Stimulated activated CD8-positive, alpha-beta memory T cell treated with anti-CD3 and anti-CD28 coated beads, Interleukin-15, amount 100 ng/mL, for 4 hours (primary cell): Measurements from ENCODE around the gene WASF2.
"Not testable (repeated sequence)": the region's sequence is repeated elsewhere in the genome, so short reads cannot be mapped to it uniquely, and the experiment has no call there.

Experiments used
- DNase-seq, 2 donors: peaks; one replicate each; pipeline ENCODE4 v3.0.0-alpha.2; 2020; ENCODE audit warnings: low read depth in 2 of 2

Gene WASF2, protein sequence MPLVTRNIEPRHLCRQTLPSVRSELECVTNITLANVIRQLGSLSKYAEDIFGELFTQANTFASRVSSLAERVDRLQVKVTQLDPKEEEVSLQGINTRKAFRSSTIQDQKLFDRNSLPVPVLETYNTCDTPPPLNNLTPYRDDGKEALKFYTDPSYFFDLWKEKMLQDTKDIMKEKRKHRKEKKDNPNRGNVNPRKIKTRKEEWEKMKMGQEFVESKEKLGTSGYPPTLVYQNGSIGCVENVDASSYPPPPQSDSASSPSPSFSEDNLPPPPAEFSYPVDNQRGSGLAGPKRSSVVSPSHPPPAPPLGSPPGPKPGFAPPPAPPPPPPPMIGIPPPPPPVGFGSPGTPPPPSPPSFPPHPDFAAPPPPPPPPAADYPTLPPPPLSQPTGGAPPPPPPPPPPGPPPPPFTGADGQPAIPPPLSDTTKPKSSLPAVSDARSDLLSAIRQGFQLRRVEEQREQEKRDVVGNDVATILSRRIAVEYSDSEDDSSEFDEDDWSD

DNA sequence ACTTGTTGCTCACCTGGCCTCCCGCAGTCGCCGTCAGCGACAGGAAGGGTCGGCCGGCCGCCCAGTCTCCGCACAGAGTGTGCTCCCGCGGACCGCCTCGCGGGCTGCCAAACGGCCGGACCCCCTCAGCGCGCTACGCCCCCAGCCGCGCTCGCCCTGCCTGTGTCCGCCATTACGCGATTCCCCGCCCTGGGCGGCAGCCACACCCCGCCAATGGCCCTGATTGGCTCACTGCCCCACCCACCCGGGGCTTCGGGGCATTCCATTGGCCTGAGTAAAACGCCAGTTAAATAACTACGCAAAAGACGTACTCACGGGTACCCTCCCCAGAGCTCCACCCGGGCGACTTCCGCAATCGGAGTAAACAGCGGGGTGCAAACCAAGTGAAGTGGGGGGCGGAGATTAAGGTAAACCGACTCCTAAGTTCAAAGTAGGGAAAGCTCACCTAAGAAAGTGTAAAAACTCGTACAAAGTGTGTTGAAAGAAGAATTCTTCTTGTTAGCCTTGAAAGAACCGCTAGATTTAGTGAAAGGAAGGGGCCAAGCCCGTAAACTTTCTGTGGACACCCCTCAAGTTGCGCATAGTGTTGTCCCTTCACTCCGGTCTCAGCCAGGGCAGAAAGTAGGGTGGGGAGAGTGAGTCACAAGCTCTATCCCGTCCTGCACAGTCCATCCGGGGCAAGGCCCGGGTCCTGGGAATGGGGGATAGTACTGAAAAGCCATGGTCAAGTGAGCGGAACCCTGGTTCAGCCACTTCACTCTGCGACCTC, at the start of gene WASF2:
Gene WASF2, minus strand, starts transcription at position 195 of the 769 bp plus-strand sequence. CDS start 61,277 bp downstream, outside the sequence.
- DNase-seq = peak; percentile 92 to 95

DNA sequence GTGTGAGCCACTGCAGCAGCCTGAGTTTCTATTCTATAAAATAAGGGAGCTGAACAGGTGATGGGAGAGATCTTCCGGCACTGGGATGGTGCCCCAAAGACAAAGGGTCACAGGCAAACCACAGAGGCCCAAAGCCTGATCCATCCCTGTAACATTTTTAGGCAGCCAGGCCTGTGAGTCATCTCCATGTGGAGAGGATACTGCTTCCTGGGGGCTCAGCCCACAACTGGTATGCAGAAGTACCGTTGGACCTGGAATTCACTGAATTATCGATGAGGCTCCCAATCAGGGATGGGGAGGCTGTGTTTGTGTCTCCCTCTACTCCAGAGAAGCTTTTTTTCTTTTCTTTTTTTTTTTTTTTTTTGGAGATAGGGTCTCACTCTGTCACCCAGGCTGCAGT, 48.8 kb upstream of the WASF2 start:
- no peak for DNase-seq

DNA sequence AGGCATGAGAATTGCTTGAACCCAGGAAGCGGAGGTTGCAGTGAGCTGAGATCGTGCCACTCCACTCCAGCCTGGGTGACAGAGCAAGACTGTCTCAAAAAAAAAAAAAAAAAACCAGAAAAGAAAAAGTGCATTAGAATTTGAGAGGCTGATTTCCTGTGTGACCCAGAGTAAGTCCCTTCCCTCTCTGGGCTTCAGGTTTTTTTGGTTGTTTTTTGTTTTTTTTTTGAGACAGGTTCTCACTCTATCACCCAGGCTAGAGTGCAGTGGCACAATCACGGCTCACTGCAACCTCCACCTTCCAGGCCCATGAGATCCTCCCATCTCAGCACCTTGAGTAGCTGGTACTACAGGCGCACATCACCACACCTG, 48.3 kb upstream of the WASF2 start:
- not testable (repeated sequence) for DNase-seq

DNA sequence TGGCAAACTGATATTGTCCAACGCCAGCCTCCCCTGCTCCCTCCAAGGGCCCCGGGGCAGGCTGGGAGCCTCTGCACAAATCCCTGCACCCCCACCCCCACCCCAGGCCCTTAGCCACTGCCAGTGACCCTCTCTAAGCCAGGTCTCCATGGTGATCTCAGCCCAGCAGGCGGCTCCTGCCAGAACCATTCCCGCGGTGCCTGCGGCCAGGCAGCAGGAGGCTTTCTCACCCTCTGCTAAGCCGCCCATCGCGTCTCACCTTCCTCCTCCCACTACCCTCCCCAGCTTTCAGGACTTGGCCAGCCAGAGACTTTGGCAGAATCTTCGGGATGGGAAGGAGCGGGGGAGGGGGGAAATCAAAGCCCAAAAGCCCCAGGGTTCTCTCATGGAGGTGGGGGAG, 46.8 kb upstream of the WASF2 start:
- no peak for DNase-seq

DNA sequence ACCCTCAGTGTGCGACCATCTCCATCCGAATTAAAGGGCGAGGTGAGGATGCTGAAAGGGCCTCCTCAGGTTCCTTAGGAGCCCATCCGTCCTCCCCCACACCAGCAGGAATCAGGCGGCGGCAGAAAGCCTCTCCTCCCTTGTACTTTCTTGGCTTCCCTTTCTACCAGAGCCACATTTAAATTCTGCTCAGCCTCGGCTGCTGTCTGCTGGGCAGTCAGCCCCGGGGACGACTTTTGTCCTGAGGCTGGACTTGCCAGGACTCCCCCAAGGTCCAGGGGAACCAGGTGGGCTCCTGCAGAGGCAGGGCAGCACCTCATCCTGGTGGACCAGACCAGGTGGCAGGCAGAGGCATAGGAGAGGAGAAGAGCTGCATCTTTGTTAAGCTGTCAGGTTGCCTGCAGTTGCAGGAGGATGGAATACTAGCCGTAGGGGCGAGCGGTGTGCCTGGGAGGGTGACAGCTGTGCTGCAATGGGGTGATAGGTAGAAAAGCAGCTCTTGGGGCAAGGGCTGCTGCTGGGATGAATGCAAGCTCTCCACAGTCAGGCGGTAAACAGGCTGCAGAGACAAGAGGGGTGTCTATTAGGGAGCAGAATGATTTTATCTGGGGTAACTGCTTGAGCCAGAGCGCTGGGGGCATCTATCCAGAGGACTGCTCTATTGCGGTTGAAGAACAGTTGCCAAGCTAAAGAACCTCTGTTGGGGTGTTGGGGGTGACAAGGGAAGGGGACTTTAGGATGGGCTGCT, 46.2 kb upstream of the WASF2 start:
- DNase-seq = no peak

DNA sequence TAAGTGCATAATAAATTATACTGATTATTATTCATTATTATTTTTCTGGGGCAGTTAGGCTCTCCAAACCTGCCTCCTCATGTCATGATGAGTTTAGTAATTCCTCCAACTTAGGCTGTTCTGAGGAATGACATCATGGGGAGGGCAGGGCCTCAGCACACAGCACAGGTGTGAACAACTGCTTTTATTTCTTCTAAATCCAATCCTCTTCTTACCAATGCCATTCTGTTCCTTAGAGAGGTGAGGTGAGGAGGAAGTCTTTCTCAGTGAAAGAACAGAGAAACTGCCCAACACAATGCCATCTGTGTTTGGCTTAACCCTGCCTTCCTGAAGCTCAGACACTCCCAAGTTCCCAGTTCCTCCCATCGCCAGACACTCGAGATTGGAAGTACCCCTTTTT, 45.4 kb upstream of the WASF2 start:
- no peak for DNase-seq

DNA sequence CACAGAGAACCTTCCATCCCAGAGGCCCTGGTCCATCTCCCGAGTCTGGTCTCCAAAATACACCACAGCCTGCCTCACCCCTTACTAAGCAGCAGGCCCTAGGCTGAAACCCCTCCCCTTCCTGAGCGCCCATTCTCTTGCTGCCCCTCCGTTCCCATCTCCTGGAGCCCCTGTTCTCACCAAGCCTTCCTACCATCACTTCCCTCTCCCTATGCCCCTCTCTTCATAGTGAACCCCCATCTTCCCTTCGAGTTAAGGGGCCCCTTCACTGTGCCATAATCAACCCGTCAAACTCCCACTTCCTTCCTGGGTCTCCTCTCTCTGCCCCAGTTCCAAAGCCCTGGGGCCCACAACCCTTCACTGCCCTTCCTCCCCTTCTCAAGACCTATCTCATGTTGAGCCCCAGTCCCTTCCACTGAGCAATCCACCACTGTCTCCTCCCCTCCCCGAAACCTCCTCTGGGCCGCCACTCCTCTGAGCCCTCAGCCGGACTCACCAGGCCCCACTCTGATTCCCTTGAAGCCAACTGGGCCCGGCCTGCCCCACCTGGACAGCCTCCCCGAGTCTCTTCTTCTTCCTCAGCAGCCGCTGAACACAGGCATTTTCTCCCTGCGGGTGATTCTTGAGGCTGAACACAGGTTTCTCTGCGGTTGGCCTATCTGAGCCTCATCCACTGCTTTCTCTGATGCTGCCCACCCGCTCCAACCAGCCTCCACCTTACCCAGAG, 42.2 kb upstream of the WASF2 start:
- DNase-seq = no peak

DNA sequence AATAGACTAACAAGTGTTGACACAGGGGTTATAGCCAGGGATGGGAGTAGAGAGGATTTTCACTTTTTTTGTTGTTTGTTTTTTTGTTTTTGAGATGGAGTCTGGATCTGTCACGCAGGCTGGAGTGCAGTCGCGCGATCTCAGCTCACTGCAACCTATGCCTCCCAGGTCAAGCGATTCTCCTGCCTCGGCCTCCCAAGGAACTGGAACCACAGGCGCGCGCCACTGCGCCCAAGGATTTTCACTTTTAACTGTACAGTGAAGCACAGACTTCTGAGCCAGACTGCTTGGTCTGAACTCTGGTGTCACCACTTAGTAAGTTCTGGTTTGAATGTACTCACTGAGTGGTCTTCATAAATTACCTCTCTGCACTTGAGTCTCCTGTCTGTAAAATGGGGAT, 40.2 kb upstream of the WASF2 start:
- no peak for DNase-seq

DNA sequence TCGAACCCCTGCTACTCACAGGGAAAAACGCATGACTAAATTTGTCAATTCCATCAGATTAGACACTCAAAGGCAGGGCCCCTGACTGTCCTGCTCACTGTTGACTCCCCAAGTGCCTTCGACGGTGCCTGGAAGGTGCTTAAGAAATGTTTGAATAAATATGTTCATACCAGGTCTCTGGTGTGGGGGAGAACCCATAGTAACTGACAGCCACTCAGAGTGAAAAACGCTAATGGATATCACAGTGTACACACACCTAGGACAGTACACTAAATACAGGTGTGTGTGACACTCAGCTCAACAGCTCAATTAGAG, 39.7 kb upstream of the WASF2 start:
- DNase-seq = no peak

DNA sequence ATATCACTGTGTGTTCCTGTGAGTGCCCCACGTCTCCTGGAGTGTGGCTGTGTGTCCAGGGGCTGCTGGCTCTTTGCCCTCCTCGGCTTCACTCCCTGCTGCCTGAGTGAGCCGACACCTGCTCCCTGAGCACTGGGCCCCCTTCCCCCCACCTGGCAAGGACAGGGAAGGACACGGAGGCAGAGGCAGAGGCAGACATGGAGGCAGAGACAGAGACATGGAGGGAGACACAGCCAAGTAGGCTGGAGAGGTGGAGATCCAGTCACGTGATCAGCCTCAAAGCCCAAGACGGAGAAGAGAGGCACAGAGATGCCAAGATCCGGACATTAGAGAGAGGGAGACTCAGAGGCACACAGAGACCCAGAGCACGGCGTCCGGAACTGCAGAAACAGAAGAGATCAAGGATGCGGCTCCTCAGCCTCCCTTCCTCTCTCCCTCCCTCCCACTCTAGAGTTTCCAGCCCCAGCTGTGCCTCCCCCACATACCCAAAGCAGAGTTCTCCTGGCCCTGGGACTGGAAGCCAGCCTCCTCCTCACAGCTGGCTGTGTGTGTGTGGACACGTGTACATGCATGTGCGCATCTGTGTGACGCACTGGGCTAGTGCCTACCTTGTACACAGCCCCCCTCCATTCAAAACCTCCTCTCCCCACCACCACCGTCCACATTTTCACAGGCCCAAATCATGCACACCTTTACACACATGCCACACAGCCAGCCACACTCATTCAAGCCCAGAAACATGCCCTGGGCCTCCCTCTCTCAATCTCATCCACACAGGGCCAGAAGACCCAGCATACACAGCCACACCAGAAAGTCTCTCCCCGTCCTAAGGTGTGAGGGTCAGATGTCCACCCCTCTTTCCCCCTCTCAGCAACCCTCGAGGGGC, 39.1 kb upstream of the WASF2 start:
- no peak for DNase-seq

DNA sequence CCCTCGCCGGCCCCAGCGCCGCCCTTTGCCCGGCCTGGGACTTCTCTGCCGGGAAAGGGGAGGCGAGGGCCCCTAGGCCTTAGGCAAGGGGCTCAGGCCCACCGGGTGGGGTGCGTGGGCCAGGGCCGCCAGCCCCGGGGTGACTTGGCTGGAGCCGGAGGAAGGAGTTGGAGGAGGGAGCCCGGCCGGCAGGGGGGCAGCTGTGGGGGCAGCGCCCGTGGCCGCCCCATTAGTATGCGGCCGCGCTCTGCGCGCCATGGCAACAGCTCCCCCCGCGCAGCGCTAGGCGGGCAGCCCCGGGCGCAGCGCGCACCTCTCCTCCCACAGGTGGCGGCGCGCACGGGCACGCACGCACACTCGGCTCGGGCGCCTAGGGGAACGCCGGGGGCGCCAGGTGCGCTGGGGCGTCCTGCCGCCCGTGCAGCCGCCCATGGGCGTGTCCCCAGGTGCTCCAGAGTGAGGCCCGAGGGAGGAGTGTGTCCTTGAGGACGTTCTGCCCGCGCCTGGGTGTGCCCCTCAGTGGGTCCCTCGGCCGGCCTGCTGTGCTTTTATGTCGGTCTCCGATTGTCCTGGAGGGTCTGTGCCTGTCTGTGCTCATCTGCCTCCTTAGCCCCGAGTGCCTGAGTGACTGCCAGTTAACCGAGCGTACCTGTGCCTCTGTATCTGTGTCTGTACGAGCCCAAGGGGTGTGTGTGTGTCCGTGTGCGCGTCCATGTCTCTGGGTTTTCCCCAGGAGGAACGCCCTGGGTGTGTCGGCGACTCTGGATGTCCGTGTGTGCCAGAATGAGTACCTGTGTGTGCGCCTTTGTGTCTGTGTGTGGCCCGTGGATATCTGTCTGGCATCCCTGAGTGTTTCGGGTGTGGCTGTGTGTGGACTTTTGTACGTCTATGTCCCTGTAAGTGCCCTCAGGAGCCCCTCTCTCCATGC, 38.2 kb upstream of the WASF2 start:
- no peak for DNase-seq

DNA sequence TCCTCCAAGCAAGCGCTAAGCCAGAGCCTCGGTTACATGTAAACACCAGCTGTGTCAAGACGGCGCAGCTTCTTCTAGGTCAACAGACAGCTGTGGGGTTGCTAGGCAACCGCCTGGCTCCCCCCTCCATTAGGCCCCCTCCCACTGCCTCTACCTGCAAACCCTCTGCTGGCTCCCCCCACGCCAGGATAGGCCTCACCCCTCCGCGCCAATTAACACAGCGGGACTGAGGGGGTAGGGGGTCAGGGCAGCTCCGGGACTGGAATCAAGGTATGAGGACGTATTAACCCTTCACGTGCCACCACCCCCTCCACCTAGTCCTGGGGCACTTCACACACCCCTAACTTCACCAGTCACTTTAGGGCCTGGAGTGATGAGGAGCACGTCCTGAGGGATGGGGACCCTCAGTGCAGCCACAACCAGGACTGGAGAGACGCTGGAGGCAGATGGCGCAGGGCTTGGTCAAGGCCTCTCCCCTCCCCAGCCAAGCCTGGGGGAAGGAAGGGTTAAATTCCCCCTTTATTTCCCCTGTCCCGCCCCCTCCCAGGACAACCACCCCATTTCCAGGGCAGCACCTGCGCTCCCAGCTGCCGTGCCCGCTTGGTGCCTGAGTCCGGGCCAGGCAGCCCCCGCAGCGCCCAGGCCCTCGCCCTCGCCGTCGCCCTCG, 37.4 kb upstream of the WASF2 start:
- no peak for DNase-seq

DNA sequence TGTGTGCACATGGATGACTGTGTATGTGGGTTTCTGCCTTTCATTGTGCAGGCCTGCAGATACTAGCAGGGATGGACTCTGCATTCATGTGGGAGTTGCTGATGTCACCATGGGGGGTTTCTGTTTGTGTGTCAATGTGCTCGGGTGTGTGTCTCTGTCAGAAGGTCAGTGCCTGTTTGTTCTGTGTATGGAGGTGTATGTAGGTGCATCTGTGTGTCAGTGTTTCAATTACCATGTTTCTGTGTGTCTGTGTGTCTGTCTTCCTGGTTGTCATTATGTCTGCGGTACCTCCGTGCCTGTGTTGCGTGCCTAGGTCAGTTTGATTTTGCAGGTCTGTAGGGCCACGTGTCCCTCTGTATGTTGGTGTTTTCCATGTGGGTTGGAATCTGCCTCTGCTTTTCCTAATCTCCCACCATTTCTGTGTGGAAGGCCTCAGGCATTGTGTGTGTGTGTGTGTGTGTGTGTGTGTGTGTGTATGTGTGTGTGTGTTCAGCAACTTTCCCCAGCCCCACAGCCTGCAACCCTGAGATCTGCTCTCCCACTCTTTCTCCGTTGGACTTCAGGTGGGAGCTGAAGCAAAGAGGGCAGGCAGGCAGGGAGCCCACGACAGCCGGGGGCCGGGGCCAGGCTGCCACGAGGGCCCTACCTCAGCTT, 36.7 kb upstream of the WASF2 start:
- no peak for DNase-seq

DNA sequence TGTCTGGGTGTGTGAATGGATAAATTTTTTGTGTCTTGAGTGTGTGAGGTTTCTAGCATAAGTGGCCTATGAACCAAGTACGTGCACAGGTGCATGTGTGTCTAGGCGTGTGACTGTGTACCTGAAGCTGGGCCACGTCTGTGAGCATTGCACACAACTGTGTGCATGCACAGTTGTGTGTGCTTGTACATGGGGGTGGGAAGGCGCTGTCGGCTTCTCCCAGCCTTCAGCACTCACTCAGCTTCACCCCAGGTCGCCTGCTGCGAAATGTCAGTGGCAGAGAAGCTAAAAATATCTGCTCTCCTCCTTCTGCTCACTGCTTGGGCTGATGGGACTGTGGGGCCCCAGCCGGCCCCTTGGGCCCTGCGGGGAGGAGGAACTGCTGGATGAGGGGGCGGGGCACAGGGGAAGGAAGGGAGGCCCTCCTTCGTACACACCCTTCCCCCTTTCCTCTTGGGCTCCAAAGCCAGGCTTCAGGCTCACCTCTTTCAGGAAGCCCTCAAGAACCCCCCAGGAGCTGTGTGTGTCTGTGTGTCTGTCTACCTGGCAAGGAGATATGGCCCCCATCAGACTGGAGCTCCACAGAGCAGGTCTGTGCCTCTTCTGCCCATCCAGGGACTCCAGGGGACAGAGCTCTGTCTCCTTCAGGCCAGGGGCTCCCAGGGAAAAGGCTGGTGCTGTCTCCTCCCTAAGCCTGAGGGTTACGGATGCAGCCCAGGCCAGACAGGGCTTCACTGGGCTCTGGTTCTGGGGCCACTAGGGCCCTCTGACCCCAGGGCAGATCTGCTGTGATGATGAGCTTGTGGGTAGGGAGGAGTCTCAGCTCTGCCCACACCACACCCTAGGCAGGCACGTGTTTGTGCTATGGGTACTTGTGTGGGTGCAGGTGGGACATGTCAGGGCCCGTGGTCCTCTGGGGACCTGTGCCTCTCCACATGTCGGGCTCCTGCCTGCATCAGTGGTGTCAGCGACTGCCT, 35.6 kb upstream of the WASF2 start:
- no peak for DNase-seq

DNA sequence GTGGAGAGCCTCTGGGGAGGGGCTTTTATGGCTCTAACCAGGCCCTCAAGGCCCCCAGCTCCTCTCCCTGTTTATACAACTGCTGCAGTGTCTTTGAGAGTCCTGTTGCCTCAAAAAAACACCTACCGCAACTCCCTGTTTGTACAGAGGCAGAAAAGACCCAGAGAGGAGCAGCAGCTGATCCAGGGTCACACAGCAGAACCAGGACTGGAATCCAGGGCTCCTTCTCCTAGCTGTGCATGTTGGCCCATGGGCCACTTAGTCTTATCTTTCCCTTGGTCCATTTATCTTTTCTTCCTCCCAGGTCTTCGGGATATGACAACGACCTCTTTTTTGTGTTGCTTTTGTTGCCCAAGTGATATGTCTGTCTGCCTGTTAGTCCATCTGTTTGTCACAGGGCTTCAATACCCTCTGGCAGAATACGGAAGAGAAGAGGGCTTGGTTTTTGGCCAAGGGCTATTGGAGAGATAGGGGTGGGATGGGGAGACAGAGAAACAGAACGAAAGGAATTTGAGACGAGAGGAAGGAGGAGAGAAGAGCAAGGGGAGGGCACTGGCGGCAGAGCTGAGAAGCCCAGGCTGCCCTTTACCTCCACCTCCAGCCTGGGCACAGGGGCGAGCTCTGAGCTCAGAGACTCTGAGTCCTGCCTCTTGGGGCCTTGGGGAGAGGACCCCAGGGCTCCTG, 33.5 kb upstream of the WASF2 start:
- no peak for DNase-seq

DNA sequence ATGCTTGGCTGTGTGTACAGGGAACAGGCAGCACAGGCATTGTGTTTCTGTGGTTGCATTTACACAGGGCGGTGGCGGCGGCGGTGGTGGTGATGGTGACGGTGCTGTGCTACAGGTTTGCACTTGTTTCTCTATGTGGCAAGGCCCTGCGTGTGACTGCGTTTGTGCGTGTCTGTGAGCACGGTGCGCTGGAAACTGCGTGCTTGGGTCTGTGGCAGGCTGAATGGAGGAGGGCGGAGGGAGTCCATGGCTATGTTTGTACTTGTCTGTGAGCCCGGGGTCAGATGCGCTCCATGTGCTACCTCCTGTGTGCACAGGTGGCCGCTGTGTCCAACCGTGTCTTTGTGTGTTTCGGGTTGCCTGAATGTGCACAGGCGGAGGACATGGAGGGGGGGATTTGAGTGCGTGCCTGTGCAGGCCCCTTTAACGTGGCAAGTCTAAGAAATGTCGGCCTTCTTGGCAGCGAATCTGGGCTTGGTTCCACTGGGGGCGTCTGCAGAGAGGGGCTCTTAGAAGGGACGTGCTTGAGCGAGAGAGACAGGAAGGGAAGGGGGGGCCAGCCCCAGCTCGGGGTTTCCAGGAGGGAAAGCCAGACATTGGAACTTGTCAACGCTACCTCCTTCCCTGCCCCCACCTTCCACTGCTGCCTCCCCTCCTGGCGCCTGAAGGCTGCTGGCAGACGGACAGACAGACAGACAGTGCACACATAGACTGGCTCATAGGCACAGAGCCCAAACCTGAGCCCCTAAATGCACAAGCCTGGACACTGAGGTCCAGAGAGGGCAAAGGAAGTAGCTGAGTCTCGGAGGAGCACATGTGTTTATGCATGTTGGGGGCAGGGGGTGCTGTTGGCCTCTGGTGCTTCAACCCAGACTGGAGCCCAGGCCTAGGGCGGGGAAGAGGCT, 32.7 kb upstream of the WASF2 start:
- peak in 1 of 2 donors; percentile 27 for DNase-seq
